H1 (cell line): ENCODE measurements around the gene ACP2. TPM values are rescaled to one million over a fixed set of nuclear protein-coding genes. Genes with fewer than 3 reads are reported as not detected.

Experiments
- CTCF ChIA-PET: fragments of 300-600 bp; sonication (Branson Sonifier 250); formaldehyde crosslinking; loops from one replicate; lab custom pipeline; 2021; ENCODE audit not compliant: partially characterized antibody; lab: Charles Lee
- POLR2A ChIA-PET: fragments of 300-600 bp; sonication (Branson Sonifier 250); formaldehyde crosslinking; loops from one replicate; lab custom pipeline; 2021; ENCODE audit warnings: inconsistent platforms; ENCODE audit not compliant: partially characterized antibody; lab: Charles Lee
- DNase-seq, 2 experiments: peaks; one replicate each; pipeline versions ENCODE4 v3.0.0 to v3.0.0-alpha.2; 2010 to 2022; ENCODE audit warnings: low spot score in 2 of 2, low read depth in 1 of 2, mixed read lengths in 1 of 2
- FAIRE-seq: peaks from 2 replicates; lab custom pipeline; 2011; peaks lifted over from hg19 to GRCh38; lab: Jason Lieb, UNC
- H2AFZ ChIP-seq: 2 replicates; pipeline ENCODE4 v1.8.1; 2012; ENCODE audit warnings: low read length, inconsistent platforms
- H2AK5ac ChIP-seq: 2 replicates; pipeline ENCODE4 v1.6.1; 2013; ENCODE audit warnings: low read depth, low read length
- H2BK120ac ChIP-seq: replicated peaks from 2 replicates; pipeline ENCODE3; 2013; ENCODE audit warnings: low read depth, low read length, inconsistent platforms
- H2BK12ac ChIP-seq: 2 replicates; pipeline ENCODE4 v1.6.1; 2013; ENCODE audit warnings: low read depth, low read length
- H2BK15ac ChIP-seq: 2 replicates; pipeline ENCODE4 v1.6.1; 2013; ENCODE audit warnings: low read length
- H2BK20ac ChIP-seq: 2 replicates; pipeline ENCODE4 v1.6.1; 2013; ENCODE audit warnings: low read length
- H2BK5ac ChIP-seq: 2 replicates; pipeline ENCODE4 v1.6.1; 2013; ENCODE audit warnings: low read depth, low read length
- H3K14ac ChIP-seq: 2 replicates; pipeline ENCODE4 v1.6.1; 2013; ENCODE audit warnings: inconsistent platforms; ENCODE audit not compliant: insufficient read length
- H3K18ac ChIP-seq: 2 replicates; pipeline ENCODE4 v1.6.1; 2013; ENCODE audit warnings: low read length; ENCODE audit errors: extremely low read depth
- H3K23ac ChIP-seq: 2 replicates; pipeline ENCODE4 v1.6.1; 2013; ENCODE audit warnings: inconsistent platforms; ENCODE audit not compliant: insufficient read length
- H3K23me2 ChIP-seq: 2 replicates; pipeline ENCODE4 v1.6.1; 2013; ENCODE audit warnings: low read depth, low read length
- H3K27ac ChIP-seq: 2 replicates; pipeline ENCODE4 v1.6.1; 2011; ENCODE audit warnings: low read depth, low read length, inconsistent platforms
- H3K27me3 ChIP-seq, 4 experiments: replicated peaks in 1 of 4; 1 replicate in 1 of 4; 2 replicates in 3 of 4; pipeline versions ENCODE4 v1.6.1 to v1.8.1; 2011 to 2013; ENCODE audit warnings: low read length in 3 of 4, mild to moderate bottlenecking in 3 of 4, inconsistent platforms in 2 of 4, mixed read lengths in 2 of 4, moderate library complexity in 1 of 4; ENCODE audit not compliant: control insufficient read depth in 3 of 4, insufficient read depth in 3 of 4; ENCODE audit errors: extremely low read depth in 1 of 4
- H3K36me3 ChIP-seq, 4 experiments: 2 replicates each; pipeline versions ENCODE4 v1.6.1 to v1.8.1; 2011 to 2013; ENCODE audit warnings: mild to moderate bottlenecking in 4 of 4, low read length in 3 of 4, moderate library complexity in 2 of 4, control low read depth in 1 of 4, inconsistent platforms in 1 of 4; ENCODE audit not compliant: insufficient read depth in 4 of 4, control insufficient read depth in 2 of 4
- H3K4ac ChIP-seq: replicated peaks from 2 replicates; pipeline ENCODE3; 2013; ENCODE audit warnings: low read length, low read depth, mixed read lengths, inconsistent platforms; ENCODE audit not compliant: insufficient read length
- H3K4me1 ChIP-seq, 4 experiments: replicated peaks in 1 of 4; 1 replicate in 1 of 4; 2 replicates in 3 of 4; pipeline versions ENCODE4 v1.6.1 to v1.8.1; 2011 to 2013; ENCODE audit warnings: low read length in 3 of 4, inconsistent platforms in 2 of 4, mixed read lengths in 1 of 4; ENCODE audit not compliant: insufficient read depth in 4 of 4, control insufficient read depth in 3 of 4
- H3K4me2 ChIP-seq, 2 experiments: 2 replicates each; pipeline versions ENCODE4 v1.6.1 to v1.8.1; 2011 to 2013; ENCODE audit warnings: low read depth in 2 of 2, low read length in 2 of 2, control low read depth in 1 of 2, inconsistent platforms in 1 of 2, mild to moderate bottlenecking in 1 of 2; ENCODE audit not compliant: insufficient read depth in 1 of 2
- H3K4me3 ChIP-seq, 4 experiments: fragments of 200-600, 300-600 bp in 1 of 4; sonication (generic), shearing (Covaris generic), sonication (Bioruptor Twin) in 1 of 4; 2 replicates each; pipeline versions ENCODE4 v1.5.1 to v1.8.1; 2011 to 2016; ENCODE audit warnings: low read length in 4 of 4, low read depth in 3 of 4, control low read depth in 2 of 4, inconsistent platforms in 2 of 4, mild to moderate bottlenecking in 2 of 4, mixed read lengths in 1 of 4, moderate library complexity in 1 of 4; ENCODE audit not compliant: insufficient read depth in 2 of 4; ENCODE audit errors: extremely low read depth in 1 of 4
- H3K56ac ChIP-seq: replicated peaks from 2 replicates; pipeline ENCODE3; 2013; ENCODE audit warnings: low read depth, mild to moderate bottlenecking, mixed read lengths, low read length, inconsistent platforms; ENCODE audit not compliant: insufficient read length
- H3K79me1 ChIP-seq: 2 replicates; pipeline ENCODE4 v1.6.1; 2013; ENCODE audit warnings: low read depth, low read length, control low read depth
- H3K79me2 ChIP-seq, 2 experiments: 2 replicates each; pipeline versions ENCODE4 v1.6.1 to v1.8.1; 2012 to 2013; ENCODE audit warnings: low read length in 2 of 2, mild to moderate bottlenecking in 2 of 2, inconsistent platforms in 1 of 2; ENCODE audit not compliant: insufficient read depth in 2 of 2, control insufficient read depth in 1 of 2
- H3K9ac ChIP-seq, 4 experiments: replicated peaks in 1 of 4; 1 replicate in 1 of 4; 2 replicates in 3 of 4; pipeline versions ENCODE4 v1.6.1 to v1.8.1; 2011 to 2013; ENCODE audit warnings: low read depth in 3 of 4, low read length in 3 of 4, control low read depth in 2 of 4, mild to moderate bottlenecking in 2 of 4, moderate library complexity in 2 of 4, inconsistent platforms in 1 of 4; ENCODE audit errors: extremely low read depth in 1 of 4
- H3K9me3 ChIP-seq, 2 experiments: 2 replicates each; pipeline versions ENCODE4 v1.6.1 to v1.8.1; 2012 to 2013; ENCODE audit warnings: mild to moderate bottlenecking in 2 of 2, moderate library complexity in 2 of 2, control low read depth in 1 of 2, inconsistent platforms in 1 of 2, low read depth in 1 of 2, low read length in 1 of 2, mixed read lengths in 1 of 2; ENCODE audit not compliant: insufficient read depth in 2 of 2
- H4K20me1 ChIP-seq, 2 experiments: replicated peaks in 1 of 2; 2 replicates each; pipeline versions ENCODE3 to v1.8.1; 2011 to 2013; ENCODE audit warnings: inconsistent platforms in 2 of 2, low read length in 2 of 2, mild to moderate bottlenecking in 1 of 2; ENCODE audit not compliant: insufficient read depth in 2 of 2, control insufficient read depth in 1 of 2
- H4K5ac ChIP-seq: 2 replicates; pipeline ENCODE4 v1.6.1; 2013; ENCODE audit warnings: low read length, low read depth, mixed read lengths, inconsistent platforms; ENCODE audit not compliant: insufficient read length
- H4K8ac ChIP-seq: 2 replicates; pipeline ENCODE4 v1.8.0; 2013; ENCODE audit warnings: mild to moderate bottlenecking, moderate library complexity, low read length, inconsistent platforms; ENCODE audit not compliant: insufficient read depth; ENCODE audit errors: extremely low read depth
- H4K91ac ChIP-seq: replicated peaks from 2 replicates; pipeline ENCODE3; 2013; ENCODE audit warnings: low read length, mixed read lengths, inconsistent platforms; ENCODE audit not compliant: insufficient read length
- POU5F1 ChIP-seq: IDR thresholded peaks from 2 replicates; pipeline ENCODE4 v1.6.1; 2011; ENCODE audit warnings: low read depth, mild to moderate bottlenecking, low read length, moderate library complexity
- SIX5 ChIP-seq: IDR thresholded peaks from 2 replicates; pipeline ENCODE4 v1.6.1; 2011; ENCODE audit warnings: mild to moderate bottlenecking, low read depth, low read length
- YY1 ChIP-seq: IDR thresholded peaks from 2 replicates; pipeline ENCODE4 v1.6.1; 2011; ENCODE audit warnings: low read depth, mild to moderate bottlenecking, low read length
- WGBS, 2 experiments: shearing (Covaris generic) in 1 of 2; methylation state at CpG; one replicate each; pipeline versions ENCODE4 v1.1.6 to v1.1.7; 2013 to 2015; ENCODE audit warnings: low lambda C conversion rate in 2 of 2, mixed read lengths in 2 of 2, inconsistent platforms in 1 of 2, low coverage in 1 of 2, missing lambda C conversion rate in 1 of 2; ENCODE audit not compliant: insufficient replicate concordance in 2 of 2, insufficient coverage in 1 of 2, insufficient read length in 1 of 2; ENCODE audit errors: extremely low coverage in 1 of 2, missing lambda C conversion rate in 1 of 2; 5-methylcytosine and 5-hydroxymethylcytosine counted together
- polyA plus RNA-seq, 7 experiments: library from polyadenylated mRNA; depleted of rRNA in 3 of 7; stranded (reverse) in 5 of 7; unstranded in 2 of 7; fragments of >200 nt in 5 of 7; fragments of 200-250 nt in 2 of 7; gene quantifications; 1 replicate in 5 of 7; 2 replicates in 1 of 7; 4 replicates in 1 of 7; pipeline versions ENCODE4 v1.2.1 to v1.2.3, GENCODE V29; 2011 to 2013; ENCODE audit warnings: missing spikeins in 2 of 7, mixed read lengths in 2 of 7
- total RNA-seq: library from RNA; stranded (reverse); fragmentation: NEBNext Ultra II Directional; extraction: Animal tissue kit (Norgen Biotek cat#: 25700); gene quantifications from 2 replicates; pipeline ENCODE4 v1.2.1, GENCODE V29; 2021
- TF ChIP-seq, protein P1 (sequence below): IDR thresholded peaks from 2 replicates; pipeline ENCODE4 v1.6.1; 2011; ENCODE audit warnings: low read depth, mild to moderate bottlenecking, low read length; ENCODE audit not compliant: insufficient read depth

The ACP2 gene
- total and polyA plus RNA-seq, 2 of the 8 experiments (the other 6 are each of a cell fraction or from before 2014, with no cell fraction given): 17.8 to 19.8 TPM

- ChIA-PET POLR2A (interaction anchor here (0.9 to 7.1 kb wide), 6 partner anchors 7 to 83 kb away, joined by 3 to 47 read pairs (median 30); partner anchors contain the start of genes ACP2, ARFGAP2, DDB2 and MADD), CTCF (interaction anchor here (1.1 to 7.1 kb wide), 19 partner anchors 7 to 149 kb away, joined by 3 to 127 read pairs (median 15); partner anchors contain the start of genes ACP2, ARFGAP2 and MADD)
- no peak overlapping the region for H2BK12ac ChIP-seq
- H4K8ac ChIP-seq: no peak overlapping the region
- no peak overlapping the region for H4K5ac ChIP-seq
- no peaks in the 10 kb centered on the region for H3K79me1 ChIP-seq
- H3K18ac ChIP-seq: no peak overlapping the region
- H3K23ac ChIP-seq: no peak overlapping the region
- H3K4me3 ChIP-seq: no peak overlapping the region
- TF ChIP-seq POU5F1: no peak
- TF ChIP-seq YY1: no peak
- TF ChIP-seq, protein P1, sequence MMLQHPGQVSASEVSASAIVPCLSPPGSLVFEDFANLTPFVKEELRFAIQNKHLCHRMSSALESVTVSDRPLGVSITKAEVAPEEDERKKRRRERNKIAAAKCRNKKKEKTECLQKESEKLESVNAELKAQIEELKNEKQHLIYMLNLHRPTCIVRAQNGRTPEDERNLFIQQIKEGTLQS: no peak
- no peak for TF ChIP-seq SIX5
- no peak overlapping the region for H2BK5ac ChIP-seq
- H3K4me1 ChIP-seq: peaks cover 2 to 15% (median 9%) of the 10 kb centered on the region in 4 experiments
- H3K9ac ChIP-seq: no peak overlapping the region
- 88% methylated on average over 17 of the region's 19 CpGs; no CpG with 5 or more reads in 1 of the 2 experiments for WGBS, 2 experiments
- H3K4me2 ChIP-seq: no peak overlapping the region
- H3K36me3 ChIP-seq: no peaks in the 10 kb centered on the region; a peak in 1 of 8 replicates
- H3K56ac ChIP-seq: no peak overlapping the region
- H3K4ac ChIP-seq: no peak overlapping the region
- FAIRE-seq (no peak), DNase-seq (no peak)
- no peak overlapping the region for H2AFZ ChIP-seq
- peaks cover 3% of the 10 kb centered on the region for H3K23me2 ChIP-seq
- no peak overlapping the region for H2BK120ac ChIP-seq
- no peak overlapping the region for H2AK5ac ChIP-seq
- H2BK20ac ChIP-seq: no peak overlapping the region
- no peaks in the 10 kb centered on the region for H4K20me1 ChIP-seq
- no peaks in the 10 kb centered on the region for H3K27me3 ChIP-seq
- no peak overlapping the region for H3K27ac ChIP-seq
- no peak overlapping the region for H4K91ac ChIP-seq
- no peak overlapping the region for H3K14ac ChIP-seq
- no peak overlapping the region for H2BK15ac ChIP-seq
- H3K79me2 ChIP-seq: no peaks in the 10 kb centered on the region
- no peaks in the 10 kb centered on the region for H3K9me3 ChIP-seq
Measured at GRCh38 chr11:47260366-47260765, 11.8 kb upstream of the ACP2 start.
